Upper lobe of left lung (tissue), 6 donors: ENCODE results near the gene PLIN4. TPM values are rescaled to one million over a fixed set of nuclear protein-coding genes. Genes with fewer than 3 reads are reported as not detected.

Source experiments
- ATAC-seq, 2 donors: fragments of 200-7000 bp; cut with Tn5 transposase; one replicate each; pipeline ENCODE4 v1.9.1; 2022; ENCODE audit warnings: mild to moderate bottlenecking in 2 of 2, moderate library complexity in 2 of 2; ENCODE audit not compliant: low FRiP score in 2 of 2
- DNase-seq, 2 donors: peaks; one replicate each; pipeline ENCODE4 v3.0.0-alpha.2; 2019 to 2020
- H3K27ac ChIP-seq, 4 donors: fragments of 200-600 bp; sonication (generic); one replicate each; pipeline ENCODE4 v1.5.1; 2016 to 2019
- H3K27me3 ChIP-seq, 4 donors: fragments of 200-600 bp; sonication (generic); one replicate each; pipeline ENCODE4 v1.5.1; 2017 to 2019
- H3K36me3 ChIP-seq, 4 donors: fragments of 200-600 bp; sonication (generic); one replicate each; pipeline ENCODE4 v1.5.1; 2016 to 2019
- H3K4me1 ChIP-seq, 4 donors: fragments of 200-600 bp; sonication (generic); one replicate each; pipeline ENCODE4 v1.5.1; 2018 to 2019
- H3K4me3 ChIP-seq, 4 donors: fragments of 200-600 bp; sonication (generic); one replicate each; pipeline ENCODE4 v1.5.1; 2017 to 2019; ENCODE audit warnings: mild to moderate bottlenecking in 2 of 4, moderate library complexity in 1 of 4
- H3K9me3 ChIP-seq, 4 donors: fragments of 200-600 bp; sonication (generic); one replicate each; pipeline ENCODE4 v1.5.1; 2018 to 2019
- CTCF ChIP-seq, 6 experiments: fragments of 450-650 bp in 4 of 6; fragments of 200-600 bp in 2 of 6; sonication (generic) in 2 of 6; IDR thresholded peaks; one replicate each; pipeline ENCODE4 v1.5.1; 2016 to 2019; ENCODE audit warnings: antibody characterized with exemption in 6 of 6
- EP300 ChIP-seq, 4 donors: sonication (generic); formaldehyde crosslinking; IDR thresholded peaks; one replicate each; pipeline ENCODE4 v1.5.1; 2017; ENCODE audit warnings: antibody characterized with exemption in 4 of 4, control low read depth in 2 of 4
- POLR2A ChIP-seq, 4 donors: fragments of 450-650 bp; IDR thresholded peaks; one replicate each; pipeline ENCODE4 v1.5.1; 2016 to 2017; ENCODE audit warnings: antibody characterized with exemption in 4 of 4, mild to moderate bottlenecking in 2 of 4
- POLR2AphosphoS5 ChIP-seq, 2 donors: sonication (generic); formaldehyde crosslinking; IDR thresholded peaks; one replicate each; pipeline ENCODE4 v1.5.1; 2017; ENCODE audit warnings: antibody characterized with exemption in 2 of 2
- WGBS, 2 donors: methylation state at CpG; one replicate each; pipeline ENCODE4 v1.1.5; 2017 to 2018; 5-methylcytosine and 5-hydroxymethylcytosine counted together
- total RNA-seq, 6 donors: library from RNA; depleted of rRNA in 4 of 6; stranded (reverse); fragments of >200 nt in 4 of 6; gene quantifications; one replicate each; pipeline versions ENCODE4 v1.1.0 to v1.2.1, GENCODE V29; 2016 to 2021
- donor health status: DM: no; HTN: no; CAD: no; lungs with moderate emphysema.
- donor health status: DM: no; HTN: yes; CAD: no; lungs with severe emphysema.

Gene PLIN4
- total RNA-seq, 6 donors from 2014 or later: 1.8 to 11.5 (median 3.8) TPM

GRCh38 chr19:4473763-4474513 is 44.3 kb downstream of the PLIN4 start:
- H3K4me1 ChIP-seq: peaks cover 20 to 30% (median 26%) of the 10 kb centered on the region in 4 donors
- no peaks in the 10 kb centered on the region for H3K27me3 ChIP-seq
- H3K9me3 ChIP-seq: no peaks in the 10 kb centered on the region
- 36 to 40% methylated on average over 18 to 23 of the region's 23 CpGs for whole genome bisulfite sequencing, 2 donors
- ATAC-seq (no peak), DNase-seq (peak in 1 of 2 donors; percentile 83)
- H3K27ac ChIP-seq: peak overlapping the region in 1 of 4 donors; percentile 4
- TF ChIP-seq CTCF (IDR thresholded peaks at IDR 0.05) (no peak), POLR2A (IDR thresholded peaks at IDR 0.05) (no peak), EP300 (IDR thresholded peaks at IDR 0.05) (no peak), POLR2AphosphoS5 (IDR thresholded peaks at IDR 0.05) (no peak)
- H3K4me3 ChIP-seq: peak overlapping the region in 3 of 4 donors; percentile 20 to 94 (median 76)
- peaks cover 0 to 32% (median 24%) of the 10 kb centered on the region in 4 donors for H3K36me3 ChIP-seq

DNA sequence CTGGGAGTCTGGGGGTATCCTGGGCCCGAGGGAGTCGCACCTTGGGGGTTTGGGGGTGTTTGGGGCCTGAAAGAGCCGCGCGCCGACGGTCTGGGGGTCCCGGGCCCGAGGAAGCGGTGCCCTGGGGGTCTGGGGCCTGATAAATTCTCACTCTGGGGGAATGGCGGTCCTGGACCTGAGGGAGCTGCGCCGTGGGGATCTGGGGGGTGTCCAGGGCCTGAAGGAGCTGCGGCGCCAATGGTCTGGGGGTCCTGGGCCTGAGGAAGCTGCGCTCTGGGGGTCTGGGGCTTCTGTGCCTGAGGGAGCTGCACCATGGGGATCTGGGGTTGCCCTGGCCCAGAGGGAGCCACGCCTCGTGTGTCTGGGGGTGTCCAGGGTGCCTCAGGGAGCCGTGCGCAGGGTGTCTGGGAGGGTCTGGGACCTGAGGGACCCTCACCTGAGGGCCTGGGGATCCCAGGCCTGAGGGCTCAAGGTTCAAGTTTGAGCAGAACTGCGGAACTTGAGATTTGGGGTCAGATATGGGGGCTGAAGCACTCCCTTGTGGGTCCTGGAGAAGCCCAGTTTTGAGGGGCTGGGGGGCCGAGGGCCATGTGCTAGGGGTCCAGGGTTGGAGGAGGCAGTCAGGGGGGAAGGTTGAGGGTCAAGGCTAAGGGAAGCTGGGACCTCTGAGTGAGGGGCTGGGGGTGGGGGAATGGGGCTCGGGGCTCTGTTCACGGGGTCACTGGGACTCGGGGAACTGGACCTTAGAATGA is 45.1 kb downstream of the PLIN4 start:
- Histone ChIP-seq H3K4me1 (peaks cover 20 to 30% (median 26%) of the 10 kb centered on the region in 4 donors), H3K36me3 (peaks cover 0 to 24% (median 20%) of the 10 kb centered on the region in 4 donors), H3K4me3 (peak overlapping the region; percentile 76 to 99 (median 86)), H3K9me3 (no peaks in the 10 kb centered on the region), H3K27me3 (no peaks in the 10 kb centered on the region), H3K27ac (peak overlapping the region in 3 of 4 donors; percentile 58 to 90 (median 87))
- DNase-seq: peak in 1 of 2 donors; percentile 66
- 26 to 61% methylated on average over 5 to 22 of the region's 25 CpGs for WGBS, 2 donors
- TF ChIP-seq CTCF (IDR thresholded peaks at IDR 0.05) (no peak), EP300 (IDR thresholded peaks at IDR 0.05) (no peak), POLR2A (IDR thresholded peaks at IDR 0.05) (no peak), POLR2AphosphoS5 (IDR thresholded peaks at IDR 0.05) (no peak)
- ATAC-seq: no peak

DNA sequence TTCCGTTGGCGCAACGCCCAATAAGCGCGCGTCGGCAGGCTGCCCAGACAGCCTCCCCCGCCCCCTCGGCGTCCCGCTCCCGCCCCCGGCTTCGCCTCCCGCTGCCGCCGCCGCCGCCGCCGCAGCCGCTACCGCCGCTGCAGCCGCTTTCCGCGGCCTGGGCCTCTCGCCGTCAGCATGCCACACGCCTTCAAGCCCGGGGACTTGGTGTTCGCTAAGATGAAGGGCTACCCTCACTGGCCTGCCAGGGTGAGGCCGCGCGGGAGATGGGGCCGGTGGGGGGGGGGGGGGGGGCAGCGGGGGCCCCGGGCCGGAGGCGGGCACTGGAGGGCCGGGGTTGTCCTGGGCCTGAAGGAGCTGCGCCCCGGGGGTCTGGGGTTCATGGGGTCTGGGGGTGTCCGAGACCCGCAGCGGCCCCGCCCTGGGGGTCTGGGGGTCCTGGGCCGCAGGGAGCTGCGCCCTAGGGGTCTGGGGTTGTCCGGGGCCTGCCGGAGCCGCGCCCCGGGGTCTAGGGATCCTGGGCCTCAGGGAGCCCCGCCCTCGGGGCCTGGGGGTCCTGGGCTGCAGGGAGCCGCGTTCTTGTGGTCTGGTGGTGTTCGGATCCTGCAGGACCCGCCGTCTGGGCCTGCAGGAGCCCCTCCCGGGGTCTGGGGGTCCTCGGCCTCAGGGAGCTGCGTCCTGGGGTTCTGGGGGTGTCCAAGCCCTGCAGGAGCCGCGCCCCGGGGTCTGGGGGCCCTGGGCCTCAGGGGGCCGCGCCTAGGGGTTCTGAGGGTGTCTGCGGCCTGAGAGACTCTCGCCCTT is 45.9 kb downstream of the PLIN4 start, which contains the start of gene HDGFL2:
Gene HDGFL2 (plus strand): TSS at position 124 of the 801 bp plus-strand sequence. CDS start 54 bp downstream, at position 178.
- ATAC-seq: no peak
- peak within 1 kb of the TSS; percentile 87 to 94 (median 88) for H3K27ac ChIP-seq
- H3K4me1 ChIP-seq: peaks cover 20 to 30% (median 26%) of the 10 kb centered on the region in 4 donors
- no peaks in the 10 kb centered on the region for H3K9me3 ChIP-seq
- H3K36me3 ChIP-seq: peaks cover 0 to 21% (median 16%) of the 10 kb centered on the region in 4 donors
- H3K27me3 ChIP-seq: no peaks in the 10 kb centered on the region
- TF ChIP-seq EP300 (IDR thresholded peaks at IDR 0.05) (no peak), POLR2AphosphoS5 (IDR thresholded peaks at IDR 0.05) (no peak), POLR2A (IDR thresholded peaks at IDR 0.05) (no peak), CTCF (IDR thresholded peaks at IDR 0.05) (no peak)
- 0% methylated on average over 7 to 23 of the region's 71 CpGs for WGBS, 2 donors
- peak within 1 kb of the TSS; percentile 76 to 99 (median 86) for H3K4me3 ChIP-seq
- peak in 1 of 2 donors; percentile 99 for DNase-seq

- ATAC-seq (peak; percentile 96 to 99), DNase-seq (peak in 1 of 2 donors; percentile 99)
- 0 to 1% methylated on average over 32 to 33 of the region's 33 CpGs for WGBS, 2 donors
- Histone ChIP-seq H3K27me3 (no peaks in the 10 kb centered on the region), H3K9me3 (no peaks in the 10 kb centered on the region), H3K4me3 (peak overlapping the region; percentile 55 to 99 (median 85)), H3K36me3 (peaks cover 0 to 14% (median 8%) of the 10 kb centered on the region in 4 donors), H3K4me1 (peaks cover 20 to 30% (median 26%) of the 10 kb centered on the region in 4 donors), H3K27ac (peak overlapping the region; percentile 87 to 94 (median 88))
- no peak for TF ChIP-seq EP300 (IDR thresholded peaks at IDR 0.05)
- peak; percentile 11 to 61 for TF ChIP-seq POLR2AphosphoS5 (IDR thresholded peaks at IDR 0.05)
- peak in 3 of 4 donors; percentile 43 to 81 (median 71) for TF ChIP-seq POLR2A (IDR thresholded peaks at IDR 0.05)
- no peak for TF ChIP-seq CTCF (IDR thresholded peaks at IDR 0.05)
Measured at GRCh38 chr19:4471403-4472173, 46.7 kb downstream of the PLIN4 start.
